NCI-H1417 treated with DMSO at 0.1 percent for 48 hours (cell line): ENCODE results near the gene GMDS.

Source experiments
- DNase-seq: peaks from one replicate; lab custom pipeline; 2025; lab: John Stamatoyannopoulos, UW

Gene GMDS

DNA sequence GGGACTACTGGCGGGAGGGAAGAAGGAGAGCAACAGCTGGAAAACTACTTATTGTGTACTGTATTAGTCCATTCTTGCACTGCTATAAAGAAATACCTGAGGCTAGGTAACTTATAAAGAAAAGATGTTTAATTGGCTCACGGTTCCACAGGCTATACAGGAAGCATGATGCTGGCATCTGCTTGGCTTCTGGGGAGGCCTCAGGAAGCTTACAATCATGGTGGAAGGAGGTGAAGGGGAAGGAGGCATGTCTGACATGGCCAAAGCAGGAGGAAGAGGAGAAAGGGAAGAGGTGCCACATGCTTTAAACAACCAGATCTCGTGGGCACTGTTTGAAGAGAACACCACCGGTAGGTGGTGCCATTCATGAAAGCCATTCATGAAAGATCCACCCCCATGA is 67.3 kb downstream of the GMDS start:
- no peak for DNase-seq

DNA sequence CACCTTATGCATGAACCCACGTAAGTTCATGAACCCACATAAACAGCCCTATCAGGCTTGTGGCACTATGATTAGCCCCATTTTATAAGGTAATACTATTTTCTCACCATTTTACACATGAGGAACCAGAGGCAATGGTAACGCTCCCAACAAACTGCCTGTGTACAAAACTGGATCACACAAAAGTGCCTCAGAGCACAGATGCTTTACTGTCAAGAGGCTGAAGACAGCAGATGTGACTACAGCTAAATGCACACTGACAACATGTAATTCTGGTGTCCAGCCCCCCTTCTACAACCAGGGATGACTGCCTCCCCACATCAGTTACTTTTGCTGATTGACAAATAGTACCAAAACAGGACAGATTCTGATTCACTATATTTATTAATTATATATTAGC is 69.6 kb downstream of the GMDS start:
- no peak for DNase-seq

DNA sequence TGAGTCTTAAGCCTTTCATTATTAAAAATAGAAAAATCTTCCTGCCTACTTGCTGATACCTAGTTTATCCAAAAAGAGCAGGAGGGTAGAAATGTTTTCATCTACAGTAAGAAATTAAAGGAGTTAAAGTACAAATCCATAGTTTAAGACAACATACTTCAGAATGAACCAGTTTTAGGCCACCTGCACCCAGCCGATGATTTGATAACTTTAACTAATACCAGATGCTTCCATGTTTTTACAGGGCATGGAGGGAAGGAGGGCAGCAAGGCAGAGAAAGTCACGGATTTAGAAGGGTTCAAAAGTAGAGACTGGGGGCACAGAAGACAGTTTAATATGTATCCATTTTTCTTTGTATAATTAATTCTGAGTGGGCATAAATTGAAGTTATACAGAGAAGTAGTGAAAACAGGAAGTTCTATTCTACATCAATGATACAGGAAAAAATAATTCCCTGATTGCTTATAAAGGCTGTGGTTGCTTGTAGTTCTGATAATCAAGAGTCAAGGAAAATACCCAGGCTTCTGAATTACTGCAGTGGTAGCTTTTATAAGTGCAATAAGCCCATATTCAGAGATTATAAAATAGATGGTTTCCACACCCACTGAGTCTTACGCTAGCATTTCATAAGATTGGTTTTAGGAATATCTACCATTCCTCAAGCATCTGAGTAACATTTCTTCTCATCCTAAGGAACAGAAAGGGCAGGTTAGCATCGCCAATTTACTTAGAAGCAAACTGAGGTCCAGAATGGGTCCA is 72.0 kb downstream of the GMDS start:
- no peak for DNase-seq

DNA sequence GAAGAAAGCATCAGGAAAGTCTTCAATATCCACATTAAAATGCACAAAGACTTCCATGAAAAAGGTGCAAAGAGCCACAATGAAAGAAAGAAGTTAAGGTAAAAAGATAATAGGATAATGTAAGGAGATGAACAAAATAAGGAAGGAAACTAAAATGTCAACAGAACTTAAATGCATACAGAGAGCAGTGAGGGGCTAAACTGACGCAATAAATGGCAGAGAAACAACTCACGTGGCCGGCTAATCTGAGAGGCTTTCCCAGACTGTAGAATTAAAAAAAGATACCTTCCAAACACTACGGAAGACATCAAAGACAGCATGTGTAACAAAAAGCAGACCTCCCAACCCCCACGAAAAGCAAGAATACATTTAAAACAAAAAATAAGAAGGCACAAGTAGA is 73.7 kb downstream of the GMDS start:
- DNase-seq, result no peak

DNA sequence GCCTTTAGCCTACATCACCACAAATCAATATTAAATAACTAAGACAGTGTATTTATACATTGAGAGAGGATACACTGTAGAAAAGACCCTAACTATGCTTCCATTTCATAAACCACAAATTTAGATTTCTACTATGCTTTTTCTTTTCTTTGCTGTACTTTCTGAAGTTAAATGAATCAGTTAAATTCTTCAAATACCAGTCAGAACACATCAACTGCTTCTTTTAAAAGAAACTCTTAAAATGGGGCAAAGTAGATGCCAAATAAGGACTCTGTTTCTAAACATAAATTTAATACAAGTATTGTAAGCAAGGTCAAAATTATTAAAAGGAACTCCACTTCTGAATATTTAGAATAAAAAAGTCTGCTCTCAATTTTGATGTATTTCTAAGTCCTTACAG is 76.9 kb downstream of the GMDS start:
- no peak for DNase-seq

DNA sequence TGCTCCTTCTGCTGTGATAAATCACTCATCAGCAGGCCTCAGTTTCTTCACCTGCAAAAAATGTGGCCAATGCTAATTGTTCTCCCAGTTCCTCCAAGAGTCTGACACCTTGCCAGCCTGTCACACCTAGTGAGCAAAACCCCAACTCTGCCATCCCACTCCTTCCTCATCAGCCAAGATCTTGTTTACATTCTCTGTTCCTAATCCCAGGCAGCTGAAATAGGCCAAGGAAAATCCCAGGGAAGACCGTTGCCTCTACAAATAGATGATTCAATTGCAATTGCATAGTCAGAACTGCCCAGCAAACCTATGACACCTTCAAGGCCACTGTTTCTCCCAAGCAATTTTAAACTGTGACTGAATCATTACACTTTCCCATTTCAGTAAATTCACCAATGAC is 78.7 kb downstream of the GMDS start:
- DNase-seq, result no peak

DNA sequence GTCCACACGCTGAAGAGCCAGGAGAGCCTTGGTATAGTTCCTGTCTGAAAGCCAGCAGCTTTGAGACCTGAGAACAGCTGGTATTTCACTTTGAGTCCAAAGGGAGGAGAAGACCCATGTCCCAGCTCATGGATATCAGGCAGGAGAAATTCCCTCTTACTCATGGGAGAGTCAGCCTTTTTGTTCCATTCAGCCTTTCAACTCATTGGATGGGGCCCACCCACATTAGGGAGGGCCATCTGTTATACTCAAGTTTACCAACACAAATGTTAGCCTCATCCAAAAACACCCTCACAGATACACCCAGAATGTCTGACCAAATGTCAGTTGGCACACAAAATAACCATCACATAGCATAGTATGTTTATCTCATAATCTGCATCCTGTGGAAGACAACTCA is 80.1 kb downstream of the GMDS start:
- DNase-seq, result no peak

DNA sequence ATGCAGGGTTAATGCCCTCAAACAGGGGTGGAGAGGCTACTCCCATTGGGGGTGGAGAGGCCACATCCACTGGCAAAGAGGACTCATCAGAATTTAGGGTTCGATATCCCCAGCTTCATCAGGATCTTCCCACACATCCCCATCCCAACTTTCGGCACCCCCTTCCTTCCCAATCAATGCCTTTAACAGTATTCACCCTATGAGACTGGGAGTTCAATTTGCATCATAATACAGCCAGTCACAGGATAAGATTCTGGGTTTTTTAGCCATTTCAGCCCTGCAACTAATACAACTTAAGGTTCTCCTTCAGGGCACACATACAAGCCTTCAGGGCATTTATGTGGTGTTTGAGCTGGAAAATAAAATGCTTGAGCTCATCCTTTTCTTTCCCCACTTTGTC is 80.9 kb downstream of the GMDS start:
- DNase-seq, result no peak

DNA sequence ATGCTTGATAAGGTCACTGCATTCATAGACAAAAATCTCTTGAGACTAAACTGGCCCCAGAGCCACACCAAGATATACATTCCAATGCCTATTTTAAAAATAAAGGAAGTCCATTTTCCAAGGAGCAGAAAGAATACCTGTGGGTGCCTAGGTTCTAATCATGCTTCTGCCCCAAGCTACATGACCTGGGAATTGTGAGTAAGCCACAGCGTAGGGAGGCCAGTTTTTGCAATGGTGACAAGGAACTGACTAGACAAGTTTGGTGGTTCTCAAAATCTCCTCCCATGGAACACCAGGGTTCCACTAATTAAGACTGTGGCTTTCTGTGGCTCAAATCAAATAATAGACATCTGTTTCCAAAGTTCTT is 83.3 kb downstream of the GMDS start:
- no peak for DNase-seq

DNA sequence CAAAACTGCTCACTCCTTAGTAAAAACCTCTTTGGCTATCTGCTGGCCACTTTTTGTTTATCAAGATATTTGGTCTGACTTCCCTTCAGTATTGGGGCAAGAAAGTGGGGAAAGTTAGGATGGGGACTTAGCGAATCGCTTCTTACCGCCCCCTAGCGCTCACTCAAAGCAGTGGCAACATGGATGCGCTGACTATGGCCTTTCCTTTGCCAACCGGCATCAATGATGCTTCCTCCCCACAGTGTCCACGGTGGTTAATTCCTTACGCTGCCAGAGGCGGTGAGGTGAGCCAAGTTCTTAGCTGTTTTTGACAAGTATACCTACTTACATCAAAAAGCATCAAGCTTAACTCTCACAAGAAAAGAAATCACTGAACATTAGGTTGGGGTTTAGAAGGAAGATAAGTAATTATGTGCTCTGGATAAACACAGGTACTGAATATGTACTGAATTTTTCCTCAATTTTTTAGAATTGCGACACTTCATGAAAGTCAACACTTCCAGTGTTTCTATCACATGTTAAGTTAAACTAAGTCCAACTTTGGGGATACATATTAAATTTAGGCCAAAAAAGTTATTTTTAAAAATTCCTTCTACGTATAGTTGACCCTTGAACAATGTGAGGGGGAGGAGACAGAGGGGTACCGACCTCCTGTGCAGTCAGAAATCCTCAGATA is 86.7 kb downstream of the GMDS start:
- DNase-seq, result no peak

DNA sequence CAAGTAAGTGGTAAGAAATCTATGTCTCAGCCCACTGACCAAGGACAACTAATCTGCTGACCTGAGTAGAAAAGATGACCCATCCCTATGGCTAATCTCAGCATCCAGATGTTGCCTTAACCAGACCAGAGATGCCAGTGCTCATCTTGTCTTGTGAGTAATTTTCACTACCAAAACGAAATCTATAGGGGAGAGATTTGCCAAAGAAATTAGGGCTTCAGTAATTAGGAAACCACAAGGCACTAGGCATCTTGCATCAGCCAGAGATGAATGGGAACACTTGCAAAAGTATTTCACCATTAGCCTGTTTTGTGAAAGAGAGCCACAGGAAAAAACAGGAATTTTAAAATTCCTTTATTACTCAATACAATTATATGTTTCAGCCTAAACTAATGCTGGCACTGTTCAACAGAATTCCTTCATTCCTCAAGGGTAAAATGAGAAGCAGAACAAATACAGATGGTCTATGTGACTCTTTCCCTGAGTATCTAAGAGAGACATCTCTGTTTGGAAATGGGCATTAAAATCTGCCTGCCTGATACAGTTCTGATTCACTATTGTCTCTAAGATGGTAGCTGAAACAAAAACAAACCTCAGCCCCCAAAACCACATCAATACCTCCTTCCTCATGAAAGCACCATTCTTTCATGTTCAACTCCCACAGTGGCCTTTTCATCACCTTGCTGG is 87.8 kb downstream of the GMDS start:
- no peak for DNase-seq

DNA sequence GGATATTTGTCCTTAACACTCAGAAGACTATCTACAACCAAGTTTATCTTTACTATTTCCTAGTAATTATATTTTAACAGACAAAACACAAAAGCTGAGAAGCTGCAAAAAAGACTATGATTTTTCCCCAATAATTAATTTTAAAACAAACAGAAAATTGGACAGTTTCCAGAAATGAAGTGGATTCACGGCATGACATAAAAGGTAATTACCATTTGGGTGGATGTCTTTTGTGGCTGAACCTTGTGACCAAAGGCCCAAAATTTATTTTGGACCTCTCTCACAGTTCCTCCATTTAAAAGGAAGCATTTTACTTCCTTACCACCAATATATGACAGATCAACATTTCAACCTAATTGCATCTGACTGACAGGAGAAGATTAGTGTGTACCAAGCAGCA is 90.2 kb downstream of the GMDS start:
- DNase-seq, result peak; percentile 57

DNA sequence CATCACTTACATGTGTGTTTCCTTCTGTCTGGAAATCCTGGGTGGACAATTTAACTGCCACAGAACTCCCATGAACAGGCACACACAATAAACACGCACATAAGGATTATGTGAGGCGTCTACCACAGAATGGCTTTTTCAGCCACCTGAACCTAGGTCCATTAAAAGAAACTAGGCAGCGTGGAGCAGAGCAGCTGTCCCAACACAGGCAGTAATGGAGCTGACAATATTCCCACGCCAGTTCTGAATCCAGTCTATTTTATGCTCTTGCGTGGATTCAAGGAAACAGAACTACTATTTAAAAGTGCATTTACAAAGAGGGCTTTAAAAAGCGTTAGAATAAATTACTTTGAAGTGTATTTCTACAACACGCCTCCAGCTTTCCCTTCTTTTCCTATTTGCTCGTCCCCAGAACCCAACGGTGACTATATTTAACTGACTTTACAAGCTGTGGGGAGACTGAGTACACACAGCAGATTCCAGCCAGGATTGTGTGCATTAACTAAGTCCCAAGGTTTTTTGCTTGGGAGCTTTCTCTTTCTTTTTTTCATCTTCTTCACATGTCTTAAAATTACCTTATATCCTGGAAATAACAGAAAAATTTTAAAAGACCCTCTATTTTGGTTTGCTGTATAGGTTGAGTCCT is 95.9 kb downstream of the GMDS start:
- no peak for DNase-seq

DNA sequence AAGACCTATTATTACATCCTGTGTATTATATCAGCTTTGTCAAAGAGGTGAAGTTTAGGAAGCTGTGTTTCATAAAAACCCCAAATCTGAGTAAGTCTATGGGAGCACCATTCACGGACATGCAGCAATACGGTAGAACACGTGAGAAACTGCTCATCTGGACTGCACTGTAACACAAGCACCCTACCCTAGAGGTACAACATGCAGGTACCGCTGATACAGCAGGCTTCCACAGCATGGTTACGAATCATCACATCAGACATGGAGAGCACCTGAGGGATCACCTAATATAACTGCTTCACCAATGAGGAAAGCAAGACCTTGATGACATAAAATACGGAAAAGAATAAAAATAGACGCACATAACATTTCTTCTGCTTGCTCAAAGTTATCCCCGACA is 96.7 kb downstream of the GMDS start:
- DNase-seq, result no peak

DNA sequence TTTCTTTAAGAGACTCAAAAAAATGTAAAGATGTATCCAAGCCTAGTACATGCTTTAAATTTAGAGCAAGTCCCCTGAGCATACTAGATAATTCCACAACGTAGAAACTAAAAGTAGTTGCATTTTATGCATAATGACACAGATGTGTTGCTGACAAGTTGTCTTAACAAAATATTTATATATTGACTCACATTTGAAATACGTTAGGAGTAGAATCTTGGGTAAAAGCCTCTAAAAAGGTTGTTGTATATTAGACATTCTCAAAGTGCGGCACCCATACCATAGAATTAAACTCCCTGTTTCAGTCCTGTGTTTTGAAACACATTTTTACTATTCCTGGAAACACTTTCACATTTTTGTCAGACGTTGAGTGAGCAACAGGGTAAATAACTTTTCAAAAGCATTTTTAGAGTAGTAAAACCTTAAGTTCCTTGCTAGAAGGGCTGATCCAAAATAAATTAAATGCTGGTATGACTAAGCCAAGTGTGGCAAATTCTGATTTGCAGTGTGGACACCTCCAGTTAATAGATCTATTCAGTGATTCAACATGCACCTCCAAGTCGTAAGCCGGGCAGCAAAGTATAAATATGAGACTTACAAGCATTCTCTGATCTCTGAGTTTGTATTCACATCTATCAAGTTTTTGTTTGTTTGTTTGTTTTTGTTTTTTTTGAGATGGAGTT is 97.5 kb downstream of the GMDS start:
- no peak for DNase-seq

DNA sequence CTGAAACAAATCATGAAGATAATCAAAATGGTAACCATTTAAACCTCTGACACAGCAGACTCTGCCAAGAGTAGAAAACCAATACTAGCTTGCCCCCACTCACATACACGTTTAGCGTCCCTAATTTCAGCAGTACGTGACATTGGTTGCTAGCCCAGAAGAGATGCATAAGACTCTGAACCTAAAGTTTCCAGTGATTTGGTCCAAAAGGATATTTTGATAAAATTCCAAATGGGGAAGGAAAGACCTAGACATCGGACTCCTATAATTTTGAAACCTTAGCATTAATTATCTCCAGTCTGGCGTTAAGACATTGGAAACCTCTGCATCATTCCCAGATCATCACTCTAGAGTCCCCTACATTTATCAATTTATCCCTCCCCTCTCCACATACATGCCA is 98.1 kb downstream of the GMDS start:
- DNase-seq, result no peak

DNA sequence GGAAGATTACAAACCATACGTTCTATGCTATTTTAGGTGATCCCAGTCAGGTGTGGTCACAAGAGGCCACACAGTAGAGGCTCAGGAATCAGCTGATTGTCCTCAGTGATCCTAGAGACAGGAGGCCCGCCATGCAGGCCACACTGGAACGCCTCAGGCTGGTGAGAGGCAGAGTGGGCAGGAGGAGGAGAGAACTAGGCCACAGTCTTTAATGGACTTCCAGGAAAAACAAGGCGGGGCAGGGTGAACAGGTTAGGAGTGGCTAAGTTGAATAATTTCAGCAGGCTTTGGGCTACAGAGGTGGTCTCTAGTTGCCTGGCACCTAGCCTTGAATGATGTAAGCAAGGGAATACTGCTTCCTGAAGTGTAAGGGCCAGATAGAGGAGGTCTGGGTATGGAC is 101.2 kb downstream of the GMDS start:
- no peak for DNase-seq

DNA sequence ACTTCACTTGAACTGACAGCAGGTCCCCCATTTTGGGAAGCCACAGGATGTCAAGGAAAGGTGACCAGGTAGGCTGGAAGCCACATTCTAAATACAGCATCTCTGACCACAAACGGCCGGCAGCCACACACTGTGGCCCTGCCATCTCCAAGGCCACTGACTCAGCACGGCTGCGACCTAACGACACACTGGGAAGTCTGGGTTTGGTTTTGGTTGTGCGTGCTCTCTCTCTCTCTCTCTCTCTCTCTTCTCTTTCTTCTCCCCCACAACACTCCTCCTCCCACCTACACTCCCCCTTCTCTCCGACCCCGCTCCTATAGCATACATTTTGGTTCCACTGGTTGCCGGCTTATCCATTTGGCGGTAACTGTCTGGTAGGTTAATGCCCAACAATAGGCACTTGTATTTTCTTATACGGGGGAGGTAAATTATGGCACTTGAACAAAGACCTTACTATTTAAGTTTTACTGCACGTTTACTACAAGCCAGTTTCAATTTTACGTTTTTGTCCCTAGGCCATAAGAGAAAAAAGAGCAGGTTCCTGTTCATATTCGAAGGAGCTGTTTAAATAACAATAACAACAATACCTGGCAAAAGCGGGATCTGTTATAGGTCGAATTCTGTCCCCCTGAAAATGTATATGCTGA is 103.6 kb downstream of the GMDS start:
- no peak for DNase-seq

DNA sequence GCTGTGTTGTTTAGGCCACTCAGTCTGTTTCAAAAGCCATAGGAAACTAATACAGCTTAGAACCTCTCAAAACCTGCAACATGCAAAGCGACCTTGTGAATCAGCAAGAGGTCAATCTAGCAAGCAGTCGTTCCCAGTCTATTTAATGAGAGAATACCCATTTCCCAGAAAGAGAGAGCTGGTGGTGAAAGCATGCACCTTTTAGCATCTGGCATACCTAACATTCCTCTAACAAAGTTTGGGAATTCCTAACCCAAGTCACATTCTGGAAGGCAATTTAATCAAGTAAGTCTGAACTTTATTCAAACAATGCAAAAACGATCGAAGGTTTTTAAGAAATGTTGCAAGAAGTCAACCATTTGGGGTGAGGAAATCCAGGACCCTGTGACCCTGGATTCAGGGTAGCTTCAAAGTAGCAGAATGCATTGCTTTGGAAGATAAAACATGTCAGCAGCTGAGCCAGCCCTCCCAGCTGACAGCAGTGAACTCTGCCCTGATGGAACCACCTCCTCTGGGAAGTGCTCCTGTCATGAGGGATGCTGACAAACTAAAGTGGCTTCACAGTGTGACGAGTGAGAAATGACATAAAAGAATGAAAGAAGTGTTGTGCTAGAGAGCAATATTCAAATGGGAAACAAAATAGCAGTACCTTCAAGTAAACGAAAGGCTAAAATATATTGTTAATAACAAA is 104.8 kb downstream of the GMDS start:
- no peak for DNase-seq

DNA sequence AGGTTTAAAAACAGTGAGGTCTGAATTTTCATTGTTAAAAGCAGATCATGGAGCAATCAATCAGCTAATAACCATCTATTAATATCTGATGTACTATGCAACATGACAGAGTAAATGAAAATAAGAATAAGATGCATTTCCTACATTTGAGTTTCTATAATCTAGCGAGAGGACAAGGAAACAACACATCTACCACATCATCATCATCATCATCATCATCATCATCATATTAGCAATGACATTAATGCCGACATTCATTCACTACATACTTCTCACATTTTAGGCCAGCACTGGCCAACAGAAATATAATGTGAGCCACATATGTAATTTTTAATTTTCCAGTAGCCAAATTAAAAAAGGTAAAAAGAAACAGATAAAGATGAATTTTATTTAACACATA is 110.0 kb downstream of the GMDS start:
- DNase-seq, result no peak

DNA sequence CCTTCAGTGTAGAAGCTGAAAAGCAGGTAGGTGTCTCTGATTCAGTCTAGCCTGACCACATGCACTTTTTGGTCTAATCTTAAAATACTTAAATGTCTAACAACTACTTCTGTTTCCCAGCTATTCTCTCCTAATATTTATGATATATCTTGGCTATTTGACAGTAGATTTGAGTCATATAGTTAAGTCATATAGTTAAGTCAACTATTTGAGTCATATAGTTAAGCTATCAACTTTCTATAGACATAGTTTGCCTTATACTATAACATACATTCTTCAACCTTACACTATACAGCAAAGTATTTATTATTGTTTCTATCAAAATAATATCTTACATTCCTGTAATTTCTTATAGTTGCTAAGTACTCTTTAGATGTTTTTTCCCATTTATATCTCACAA is 110.9 kb downstream of the GMDS start:
- no peak for DNase-seq
